CD14-positive monocyte (primary cell): ENCODE results near the gene PTPRD. TPM values are rescaled to one million over a fixed set of nuclear protein-coding genes. Genes with fewer than 3 reads are reported as not detected.
"Not testable (repeated sequence)": the region's sequence is repeated elsewhere in the genome, so short reads cannot be mapped to it uniquely, and the experiment has no call there.

Experiments used
- DNase-seq, 3 donors: peaks; one replicate each; pipeline ENCODE4 v3.0.0-alpha.2; 2011 to 2022
- H2AFZ ChIP-seq: 2 replicates; pipeline ENCODE4 v1.6.0; 2012; ENCODE audit warnings: mild to moderate bottlenecking, low read depth, low read length, inconsistent platforms; ENCODE audit not compliant: insufficient read depth, poor library complexity, severe bottlenecking
- H3K27ac ChIP-seq, 2 donors: 1 replicate in 1 of 2; 2 replicates in 1 of 2; pipeline ENCODE4 v1.5.1; 2012 to 2013; ENCODE audit warnings: low read length in 2 of 2, control low read depth in 1 of 2, inconsistent platforms in 1 of 2, low read depth in 1 of 2, mild to moderate bottlenecking in 1 of 2
- H3K27me3 ChIP-seq, 2 donors: one replicate each; pipeline versions ENCODE4 v1.6.0 to v1.6.1; 2011 to 2013; ENCODE audit warnings: low read length in 2 of 2; ENCODE audit not compliant: control insufficient read depth in 2 of 2, insufficient read depth in 2 of 2
- H3K36me3 ChIP-seq, 2 donors: replicated peaks in 1 of 2; 1 replicate in 1 of 2; 2 replicates in 1 of 2; pipeline versions ENCODE4 v1.5.1 to v1.6.1; 2012 to 2013; ENCODE audit warnings: low read length in 2 of 2, control low read depth in 1 of 2, inconsistent platforms in 1 of 2, mild to moderate bottlenecking in 1 of 2; ENCODE audit not compliant: insufficient read depth in 2 of 2, control insufficient read depth in 1 of 2
- H3K4me1 ChIP-seq, 2 donors: 1 replicate in 1 of 2; 2 replicates in 1 of 2; pipeline versions ENCODE4 v1.5.1 to v1.6.1; 2012 to 2013; ENCODE audit warnings: low read length in 2 of 2, control low read depth in 1 of 2, inconsistent platforms in 1 of 2, mild to moderate bottlenecking in 1 of 2, moderate library complexity in 1 of 2; ENCODE audit not compliant: insufficient read depth in 2 of 2, control insufficient read depth in 1 of 2
- H3K4me2 ChIP-seq: replicated peaks from 2 replicates; pipeline ENCODE3; 2012; ENCODE audit warnings: low read length, moderate library complexity, mild to moderate bottlenecking; ENCODE audit not compliant: poor library complexity, severe bottlenecking; ENCODE audit errors: extremely low read depth
- H3K4me3 ChIP-seq, 3 experiments: fragments of 200-600 bp in 1 of 3; sonication (generic) in 1 of 3; replicated peaks in 1 of 3; 1 replicate in 2 of 3; 2 replicates in 1 of 3; pipeline ENCODE4 v1.5.1; 2011 to 2013; ENCODE audit warnings: low read length in 3 of 3, mild to moderate bottlenecking in 3 of 3, control low read depth in 2 of 3, low read depth in 2 of 3, inconsistent platforms in 1 of 3, moderate library complexity in 1 of 3
- H3K79me2 ChIP-seq: 2 replicates; pipeline ENCODE4 v1.6.0; 2012; ENCODE audit warnings: mild to moderate bottlenecking, control low read depth, inconsistent platforms, low read length, moderate library complexity; ENCODE audit not compliant: insufficient read depth
- H3K9ac ChIP-seq: 2 replicates; pipeline ENCODE4 v1.6.0; 2017; ENCODE audit warnings: low read length, mild to moderate bottlenecking; ENCODE audit not compliant: insufficient read depth, poor library complexity, severe bottlenecking
- H3K9me3 ChIP-seq, 2 donors: replicated peaks in 1 of 2; 1 replicate in 1 of 2; 2 replicates in 1 of 2; pipeline versions ENCODE4 v1.5.1 to v1.6.1; 2012 to 2013; ENCODE audit warnings: low read length in 2 of 2, control low read depth in 1 of 2; ENCODE audit not compliant: control insufficient read depth in 1 of 2, insufficient read depth in 1 of 2
- H4K20me1 ChIP-seq: 2 replicates; pipeline ENCODE4 v1.6.0; 2012; ENCODE audit warnings: mild to moderate bottlenecking, low read length, control low read depth, moderate library complexity; ENCODE audit not compliant: insufficient read depth
- H3K27ac Mint-ChIP-seq, 7 donors: one replicate each; pipeline ENCODE4 v1.8.0; 2020; ENCODE audit warnings: mild to moderate bottlenecking in 7 of 7, mixed read lengths in 7 of 7, moderate library complexity in 6 of 7, inconsistent platforms in 2 of 7
- H3K27me3 Mint-ChIP-seq, 3 donors: one replicate each; pipeline ENCODE4 v1.8.0; 2021 to 2022; ENCODE audit warnings: low read depth in 3 of 3, mild to moderate bottlenecking in 3 of 3, mixed read lengths in 3 of 3, moderate library complexity in 3 of 3, inconsistent platforms in 1 of 3
- H3K36me3 Mint-ChIP-seq, 2 donors: one replicate each; pipeline ENCODE4 v1.8.0; 2020; ENCODE audit warnings: mixed read lengths in 2 of 2, inconsistent platforms in 1 of 2, mild to moderate bottlenecking in 1 of 2
- H3K4me1 Mint-ChIP-seq: one replicate; pipeline ENCODE4 v1.8.0; 2020; ENCODE audit warnings: mild to moderate bottlenecking, mixed read lengths
- H3K4me3 Mint-ChIP-seq, 2 donors: one replicate each; pipeline ENCODE4 v1.8.0; 2020; ENCODE audit warnings: mild to moderate bottlenecking in 2 of 2, mixed read lengths in 2 of 2, moderate library complexity in 1 of 2
- H3K9me3 Mint-ChIP-seq, 7 donors: one replicate each; pipeline ENCODE4 v1.8.0; 2020 to 2022; ENCODE audit warnings: mixed read lengths in 7 of 7, mild to moderate bottlenecking in 6 of 7, moderate library complexity in 6 of 7, inconsistent platforms in 2 of 7
- CTCF ChIP-seq: fragments of 200-600 bp; IDR thresholded peaks from one replicate; pipeline ENCODE4 v1.8.0; 2022; ENCODE audit warnings: antibody characterized with exemption, mild to moderate bottlenecking
- WGBS: methylation state at CpG from one replicate; pipeline ENCODE4 v1.1.5; 2013; ENCODE audit warnings: missing lambda C conversion rate; ENCODE audit not compliant: insufficient coverage; 5-methylcytosine and 5-hydroxymethylcytosine counted together
- intact Hi-C, 2 donors: fragments of 100-400 bp; cut with micrococcal nuclease; formaldehyde crosslinking; loops; one replicate each; pipeline versions ENCODE4 v1.15.0 to v1.15.1; 2023
- polyA plus RNA-seq, 3 donors: library from polyadenylated mRNA; depleted of rRNA in 1 of 3; unstranded in 2 of 3; stranded (reverse) in 1 of 3; fragments of 300-500 nt in 2 of 3; fragments of >200 nt in 1 of 3; fragmentation: Illumina TruSeq in 2 of 3; gene quantifications; 1 replicate in 2 of 3; 2 replicates in 1 of 3; pipeline ENCODE4 v1.2.3, GENCODE V29; 2012 to 2021

Gene PTPRD
- polyA plus RNA-seq, 3 donors = not detected

- Histone ChIP-seq H3K9ac (no peak overlapping the region), H3K4me3 (no peak overlapping the region), H3K27ac (no peak overlapping the region), H3K4me2 (no peak overlapping the region), H3K9me3 (no peaks in the 10 kb centered on the region), H3K27me3 (no peaks in the 10 kb centered on the region), H3K4me1 (no peaks in the 10 kb centered on the region), H4K20me1 (no peaks in the 10 kb centered on the region), H2AFZ (no peak overlapping the region), H3K36me3 (no peaks in the 10 kb centered on the region), H3K79me2 (no peaks in the 10 kb centered on the region)
- Mint-ChIP-seq H3K27ac (no peak overlapping the region), H3K4me1 (no peaks in the 10 kb centered on the region), H3K36me3 (no peaks in the 10 kb centered on the region), H3K27me3 (peaks cover 0 to 3% (median 0%) of the 10 kb centered on the region in 3 donors), H3K4me3 (no peak overlapping the region), H3K9me3 (peaks cover 0 to 4% (median 2%) of the 10 kb centered on the region in 7 donors)
- intact Hi-C loops = no loop called here
- no peak for DNase-seq
- no peak for TF ChIP-seq CTCF
- WGBS = no CpG with 5 or more reads among the region's 3 CpGs
Measured at GRCh38 chr9:9099646-9100045, 1513.2 kb downstream of the PTPRD start.

GRCh38 chr9:9097254-9097653, 1515.5 kb downstream of the PTPRD start:
- H3K4me1 Mint-ChIP-seq, H3K27me3 Mint-ChIP-seq, H4K20me1 ChIP-seq, H3K27me3 ChIP-seq, H3K27ac ChIP-seq, H3K36me3 Mint-ChIP-seq, H3K27ac Mint-ChIP-seq, H3K4me2 ChIP-seq, DNase-seq, H2AFZ ChIP-seq, H3K4me3 ChIP-seq, H3K4me3 Mint-ChIP-seq, H3K36me3 ChIP-seq, H3K79me2 ChIP-seq, H3K9me3 Mint-ChIP-seq, H3K9ac ChIP-seq, H3K9me3 ChIP-seq, intact Hi-C loops, H3K4me1 ChIP-seq: not testable (repeated sequence)
- WGBS = 100% methylated on average over 2 of the region's 6 CpGs
